ENCODE results near the gene IGFN1.
"Not testable (repeated sequence)": the region's sequence is repeated elsewhere in the genome, so short reads cannot be mapped to it uniquely, and the experiment has no call there.

Gene IGFN1

GRCh38 chr1:201219481-201220387 lies 29.1 kb downstream of the IGFN1 start:
- DNase-seq: no peak

- no peak for DNase-seq
Measured at GRCh38 chr1:201220388-201220715, 29.7 kb downstream of the IGFN1 start.

GRCh38 chr1:201221201-201221846 lies 30.7 kb downstream of the IGFN1 start:
- DNase-seq: no peak

GRCh38 chr1:201222125-201222524 lies 31.5 kb downstream of the IGFN1 start:
- no peak for DNase-seq

- DNase-seq: no peak
Measured at GRCh38 chr1:201223852-201224665, 33.4 kb downstream of the IGFN1 start.

GRCh38 chr1:201224666-201225370 lies 34.2 kb downstream of the IGFN1 start:
- no peak for DNase-seq

GRCh38 chr1:201226178-201226514 lies 35.5 kb downstream of the IGFN1 start:
- DNase-seq: no peak

- DNase-seq: no peak
Measured at GRCh38 chr1:201226859-201227488, 36.4 kb downstream of the IGFN1 start.

- DNase-seq: no peak
Measured at GRCh38 chr1:201228011-201228983, 37.7 kb downstream of the IGFN1 start.

- no peak for DNase-seq
Measured at GRCh38 chr1:201229095-201229494, 38.5 kb downstream of the IGFN1 start.

GRCh38 chr1:201229771-201230635 lies 39.4 kb downstream of the IGFN1 start:
- DNase-seq: no peak

- no peak for DNase-seq
Measured at GRCh38 chr1:201230676-201231075, 40.1 kb downstream of the IGFN1 start.

GRCh38 chr1:201239646-201240045 lies 49.0 kb downstream of the IGFN1 start:
- DNase-seq: not testable (repeated sequence)

GRCh38 chr1:201240171-201240570 lies 49.5 kb downstream of the IGFN1 start:
- DNase-seq: no peak

GRCh38 chr1:201241736-201242135 lies 51.1 kb downstream of the IGFN1 start:
- no peak for DNase-seq

- DNase-seq: peak; percentile 62
Measured at GRCh38 chr1:201245082-201245481, 54.5 kb downstream of the IGFN1 start.

GRCh38 chr1:201248721-201249559 lies 58.3 kb downstream of the IGFN1 start:
- DNase-seq: no peak

GRCh38 chr1:201250326-201251011 lies 59.8 kb downstream of the IGFN1 start:
- DNase-seq: peak; percentile 23

GRCh38 chr1:201251411-201251810 lies 60.8 kb downstream of the IGFN1 start:
- DNase-seq: no peak
